ENCODE measurements around the gene YIF1A. TPM values are rescaled to one million over a fixed set of nuclear protein-coding genes. Genes with fewer than 3 reads are reported as not detected.

YIF1A gene
- total RNA-seq, 1 donor from 2014 or later: 146 TPM

DNA sequence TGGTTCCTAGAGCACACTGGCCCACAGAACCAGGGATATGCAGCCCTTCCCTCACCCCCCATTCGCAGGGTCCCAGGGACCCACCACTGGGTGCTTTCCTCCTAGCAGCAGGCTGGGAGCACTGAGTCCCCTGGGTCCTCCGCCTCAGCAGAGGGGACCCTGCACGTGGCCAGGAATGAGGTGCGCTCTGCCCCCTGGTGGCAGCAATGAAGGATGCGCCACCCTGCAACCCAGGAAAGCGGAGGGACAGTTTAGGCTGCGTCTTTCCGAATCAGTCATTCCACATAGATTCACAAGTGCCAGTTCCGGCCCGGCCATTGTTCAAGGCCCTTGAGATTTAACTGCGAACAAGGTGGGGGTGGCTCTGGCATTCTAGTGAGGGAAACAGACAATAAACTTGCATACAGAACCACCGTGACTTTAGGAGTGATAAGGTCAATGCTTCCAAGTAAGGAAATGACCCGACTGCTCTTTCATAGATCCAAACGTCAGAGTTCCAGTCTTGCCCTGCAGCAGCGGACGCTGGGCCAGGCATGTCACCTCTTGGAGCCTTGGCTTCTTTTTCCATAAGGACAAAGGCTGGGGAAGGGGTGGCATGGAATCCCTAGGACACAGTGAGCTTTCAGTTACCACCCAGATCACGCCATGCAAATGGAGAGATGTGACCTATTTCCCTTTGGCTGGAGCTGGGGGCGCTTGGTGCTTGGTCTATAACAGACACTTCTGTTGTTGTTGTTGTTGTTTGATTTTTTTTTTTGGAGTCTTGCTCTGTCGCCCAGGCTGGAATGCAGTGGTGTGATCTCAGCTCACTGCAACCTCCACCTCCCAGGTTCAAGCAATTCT, 39.6 kb upstream of the YIF1A start:
- no peak overlapping the region for H3K4me3 Mint-ChIP-seq (ENCODE audit: unreplicated experiment)
- H3K27me3 Mint-ChIP-seq (ENCODE audit: unreplicated experiment): no peaks in the 10 kb centered on the region
- no peaks in the 10 kb centered on the region for H3K9me3 Mint-ChIP-seq (ENCODE audit: unreplicated experiment)
- TF ChIP-seq, protein P1, sequence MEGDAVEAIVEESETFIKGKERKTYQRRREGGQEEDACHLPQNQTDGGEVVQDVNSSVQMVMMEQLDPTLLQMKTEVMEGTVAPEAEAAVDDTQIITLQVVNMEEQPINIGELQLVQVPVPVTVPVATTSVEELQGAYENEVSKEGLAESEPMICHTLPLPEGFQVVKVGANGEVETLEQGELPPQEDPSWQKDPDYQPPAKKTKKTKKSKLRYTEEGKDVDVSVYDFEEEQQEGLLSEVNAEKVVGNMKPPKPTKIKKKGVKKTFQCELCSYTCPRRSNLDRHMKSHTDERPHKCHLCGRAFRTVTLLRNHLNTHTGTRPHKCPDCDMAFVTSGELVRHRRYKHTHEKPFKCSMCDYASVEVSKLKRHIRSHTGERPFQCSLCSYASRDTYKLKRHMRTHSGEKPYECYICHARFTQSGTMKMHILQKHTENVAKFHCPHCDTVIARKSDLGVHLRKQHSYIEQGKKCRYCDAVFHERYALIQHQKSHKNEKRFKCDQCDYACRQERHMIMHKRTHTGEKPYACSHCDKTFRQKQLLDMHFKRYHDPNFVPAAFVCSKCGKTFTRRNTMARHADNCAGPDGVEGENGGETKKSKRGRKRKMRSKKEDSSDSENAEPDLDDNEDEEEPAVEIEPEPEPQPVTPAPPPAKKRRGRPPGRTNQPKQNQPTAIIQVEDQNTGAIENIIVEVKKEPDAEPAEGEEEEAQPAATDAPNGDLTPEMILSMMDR (IDR thresholded peaks at IDR 0.05): peak; percentile 97
- DNase-seq (ENCODE audit: extremely low spot score, unreplicated experiment): peak; percentile 92
- H3K27ac Mint-ChIP-seq (ENCODE audit: unreplicated experiment): peak overlapping the region; percentile 87
- peaks cover 60% of the 10 kb centered on the region for H3K4me1 Mint-ChIP-seq (ENCODE audit: unreplicated experiment)
- peaks cover 6% of the 10 kb centered on the region for H3K36me3 Mint-ChIP-seq (ENCODE audit: unreplicated experiment)

DNA sequence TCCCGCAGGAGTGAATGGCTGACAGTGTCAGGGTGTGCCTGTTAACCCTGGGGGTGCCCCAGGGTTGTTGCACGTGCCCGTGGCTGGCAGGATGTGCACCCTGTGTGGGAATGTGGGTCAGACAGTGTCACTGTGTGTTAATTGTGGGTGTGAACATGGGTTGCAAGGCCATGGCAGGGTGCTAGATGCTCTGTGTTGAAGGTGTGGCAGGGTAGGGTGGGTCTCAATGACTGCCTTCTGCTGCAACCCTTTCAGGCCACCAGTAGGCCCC, 39.0 kb upstream of the YIF1A start:
- TF ChIP-seq, protein P1 (IDR thresholded peaks at IDR 0.05): no peak
- Mint-ChIP-seq H3K4me1 (ENCODE audit: unreplicated experiment) (peaks cover 65% of the 10 kb centered on the region), H3K9me3 (ENCODE audit: unreplicated experiment) (no peaks in the 10 kb centered on the region), H3K27ac (ENCODE audit: unreplicated experiment) (peak overlapping the region; percentile 87), H3K27me3 (ENCODE audit: unreplicated experiment) (no peaks in the 10 kb centered on the region), H3K4me3 (ENCODE audit: unreplicated experiment) (no peak overlapping the region), H3K36me3 (ENCODE audit: unreplicated experiment) (peaks cover 6% of the 10 kb centered on the region)
- DNase-seq (ENCODE audit: extremely low spot score, unreplicated experiment): no peak

DNA sequence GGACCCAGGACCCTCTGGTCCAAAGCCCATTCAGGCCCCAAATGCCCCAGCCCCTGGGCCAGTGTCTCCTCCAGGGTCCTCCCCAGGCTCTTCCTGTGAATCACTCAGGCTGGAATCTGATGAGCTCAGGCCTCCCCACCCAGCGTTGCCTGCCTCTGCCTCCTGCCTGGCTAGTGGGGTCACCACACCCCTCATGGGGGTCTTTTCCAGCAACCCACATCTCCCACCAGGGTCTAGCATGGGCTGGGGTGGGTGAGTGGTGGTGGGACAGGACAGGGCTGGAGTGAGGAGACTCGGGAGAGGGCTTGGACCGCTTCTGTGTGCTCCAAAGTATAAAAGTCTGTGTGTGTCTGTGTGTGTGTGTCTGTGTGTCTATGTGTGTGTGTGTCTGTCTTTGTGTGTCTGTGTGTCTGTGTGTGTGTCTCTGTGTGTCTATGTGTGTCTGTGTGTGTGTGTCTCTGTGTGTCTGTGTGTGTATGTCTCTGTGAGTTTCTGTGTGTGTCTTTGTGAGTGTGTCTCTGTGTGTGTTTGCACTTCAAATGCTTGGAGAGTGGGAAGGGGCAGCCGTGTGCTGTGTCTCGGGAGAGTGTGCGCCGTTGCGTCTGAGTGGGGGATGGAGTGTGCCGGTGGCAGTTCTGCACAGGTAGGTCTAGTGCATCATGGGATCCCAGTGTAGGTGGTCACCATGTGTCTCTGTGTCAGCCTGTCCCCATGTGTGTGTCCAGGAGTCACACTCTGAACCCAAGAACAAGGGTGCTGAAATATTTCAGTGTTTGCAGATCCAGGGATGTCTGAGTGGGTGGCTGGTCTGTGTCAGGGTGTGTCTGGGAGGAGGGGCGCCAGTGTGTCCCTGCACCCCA, 38.5 kb upstream of the YIF1A start:
- Mint-ChIP-seq H3K4me3 (ENCODE audit: unreplicated experiment) (no peak overlapping the region), H3K4me1 (ENCODE audit: unreplicated experiment) (peaks cover 71% of the 10 kb centered on the region), H3K9me3 (ENCODE audit: unreplicated experiment) (no peaks in the 10 kb centered on the region), H3K27ac (ENCODE audit: unreplicated experiment) (peak overlapping the region; percentile 87), H3K36me3 (ENCODE audit: unreplicated experiment) (peaks cover 2% of the 10 kb centered on the region), H3K27me3 (ENCODE audit: unreplicated experiment) (no peaks in the 10 kb centered on the region)
- TF ChIP-seq, protein P1 (IDR thresholded peaks at IDR 0.05): no peak
- no peak for DNase-seq (ENCODE audit: extremely low spot score, unreplicated experiment)

DNA sequence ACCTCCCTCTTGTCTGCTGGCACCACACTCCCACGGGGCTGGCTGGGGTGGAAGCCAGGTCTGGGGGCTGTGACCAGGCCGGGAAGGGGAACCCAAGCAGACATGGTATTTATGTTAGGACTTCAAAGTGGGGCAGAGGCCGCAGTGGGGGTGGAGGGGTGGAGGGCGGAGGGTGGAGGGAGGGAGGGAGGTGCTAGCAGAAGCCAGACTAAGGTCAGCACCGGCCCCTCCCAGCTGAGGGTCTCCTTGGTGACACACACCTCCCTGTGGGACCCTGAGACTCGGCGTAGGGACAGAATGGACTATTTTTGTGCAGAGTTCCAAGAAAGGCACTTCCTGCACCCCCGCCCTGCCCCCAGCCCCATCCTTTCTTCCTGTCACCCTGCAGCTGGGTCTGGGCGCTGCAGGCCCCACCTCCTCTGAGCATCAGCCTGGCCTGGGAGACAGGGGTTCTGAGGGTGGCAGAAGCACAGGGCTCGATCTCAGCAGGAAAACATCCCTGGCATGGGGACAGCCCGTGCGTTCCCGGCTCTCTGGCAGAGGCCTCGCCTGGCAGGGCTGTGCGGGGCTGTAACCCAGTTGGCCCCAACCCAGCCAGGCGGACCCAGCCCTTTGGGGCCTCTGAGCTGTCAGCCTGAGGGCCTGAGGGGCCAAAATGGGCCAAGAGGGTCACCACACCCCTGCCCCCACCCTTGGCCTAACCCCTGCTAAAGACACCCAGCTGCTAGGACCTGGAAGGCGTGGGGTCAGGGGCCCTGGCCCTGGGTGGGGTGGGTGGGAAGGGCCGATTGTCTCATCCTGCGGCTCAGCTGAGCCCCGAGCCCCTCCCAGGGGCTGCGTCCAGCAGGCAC, 37.5 kb upstream of the YIF1A start:
- peaks cover 76% of the 10 kb centered on the region for H3K4me1 Mint-ChIP-seq (ENCODE audit: unreplicated experiment)

More for the DNA sequence above, 37.5 kb upstream of the YIF1A start:
- peak; percentile 86 for DNase-seq (ENCODE audit: extremely low spot score, unreplicated experiment)
- peak overlapping the region; percentile 90 for H3K27ac Mint-ChIP-seq (ENCODE audit: unreplicated experiment)
- TF ChIP-seq, protein P1 (IDR thresholded peaks at IDR 0.05): no peak
- no peak overlapping the region for H3K4me3 Mint-ChIP-seq (ENCODE audit: unreplicated experiment)
- H3K36me3 Mint-ChIP-seq (ENCODE audit: unreplicated experiment): no peaks in the 10 kb centered on the region
- no peaks in the 10 kb centered on the region for H3K9me3 Mint-ChIP-seq (ENCODE audit: unreplicated experiment)
- no peaks in the 10 kb centered on the region for H3K27me3 Mint-ChIP-seq (ENCODE audit: unreplicated experiment)
